Measurements from ENCODE around the gene POM121. TPM values are rescaled to one million over a fixed set of nuclear protein-coding genes. Genes with fewer than 3 reads are reported as not detected.

POM121 gene
- total and polyA plus RNA-seq, 2 donors (not counting 1 experiment from before 2014, with no cell fraction given): 4.8 to 6.3 TPM

Other genes with a start within 250 kb of the POM121 start
- 2.6 and 6.1 TPM in 2 replicates for gene TYW1B, start 96.9 kb upstream of the POM121 start, total RNA-seq
- 0.97 and 4.7 TPM in 2 replicates for gene TYW1B, start 96.9 kb upstream of the POM121 start, polyA plus RNA-seq
- not detected in 2 replicates for gene TRIM74, start 44.4 kb downstream of the POM121 start, total RNA-seq
- not detected in 2 replicates for gene TRIM74, start 44.4 kb downstream of the POM121 start, polyA plus RNA-seq
- gene SPDYE8, start 104.7 kb downstream of the POM121 start, total RNA-seq: not detected in 2 replicates
- gene SPDYE8, start 104.7 kb downstream of the POM121 start, polyA plus RNA-seq: not detected in 2 replicates
- gene SPDYE11, start 132.8 kb downstream of the POM121 start, total RNA-seq: not detected in 2 replicates
- not detected in 2 replicates for gene SPDYE11, start 132.8 kb downstream of the POM121 start, polyA plus RNA-seq
- gene SPDYE9, start 160.9 kb downstream of the POM121 start, total RNA-seq: not detected in 2 replicates
- not detected in 2 replicates for gene SPDYE9, start 160.9 kb downstream of the POM121 start, polyA plus RNA-seq